SU-DHL-6 (cell line): ENCODE results near the gene HOXC4.

Experiments used
- H2AFZ ChIP-seq: fragments of 200-600 bp; sonication (generic); 2 replicates; pipeline ENCODE4 v1.6.1; 2014; ENCODE audit warnings: low read depth, mild to moderate bottlenecking, moderate library complexity, mixed read lengths, antibody characterized with exemption, low read length; ENCODE audit not compliant: severe bottlenecking
- H3F3A ChIP-seq: fragments of 200-600 bp; shearing (Covaris generic); 2 replicates; pipeline ENCODE4 v1.6.0; 2016; ENCODE audit warnings: antibody characterized with exemption, mild to moderate bottlenecking; ENCODE audit not compliant: insufficient read depth
- H3K27ac ChIP-seq: fragments of 200-600 bp; sonication (generic); 2 replicates; pipeline ENCODE4 v1.5.1; 2016; ENCODE audit warnings: low read depth, mild to moderate bottlenecking, low read length, moderate library complexity, mixed read lengths
- H3K27me3 ChIP-seq: fragments of 200-600 bp; sonication (generic), shearing (Covaris generic); 2 replicates; pipeline ENCODE4 v1.6.0; 2014; ENCODE audit warnings: mild to moderate bottlenecking, low read length
- H3K36me3 ChIP-seq: fragments of 200-600 bp; sonication (generic); 2 replicates; pipeline ENCODE4 v1.6.1; 2014; ENCODE audit warnings: mild to moderate bottlenecking, low read length, mixed read lengths
- H3K4me2 ChIP-seq: fragments of 300-600, 200-600 bp; shearing (Covaris generic), sonication (generic); 2 replicates; pipeline ENCODE4 v1.6.0; 2014; ENCODE audit warnings: low read length, low read depth, mild to moderate bottlenecking; ENCODE audit not compliant: poor library complexity, severe bottlenecking
- H3K4me3 ChIP-seq: fragments of 200-600 bp; sonication (generic); 2 replicates; pipeline ENCODE4 v1.5.1; 2014; ENCODE audit warnings: antibody characterized with exemption, low read length, mild to moderate bottlenecking, mixed read lengths; ENCODE audit not compliant: insufficient read depth, poor library complexity, severe bottlenecking
- H3K79me2 ChIP-seq: fragments of 200-600 bp; sonication (generic); 2 replicates; pipeline ENCODE4 v1.6.1; 2014; ENCODE audit warnings: mild to moderate bottlenecking, low read length, moderate library complexity; ENCODE audit not compliant: insufficient read depth
- H3K9ac ChIP-seq: fragments of 200-600 bp; sonication (generic); 2 replicates; pipeline ENCODE4 v1.7.0; 2014; ENCODE audit warnings: mild to moderate bottlenecking, low read length
- H3K9me2 ChIP-seq: fragments of 200-600 bp; sonication (generic); replicated peaks from 2 replicates; pipeline ENCODE4 v1.6.1; 2014; ENCODE audit warnings: low read length; ENCODE audit not compliant: insufficient read depth
- H3K9me3 ChIP-seq: fragments of 200-600 bp; sonication (generic); 2 replicates; pipeline ENCODE4 v1.6.1; 2014; ENCODE audit warnings: low read length, mixed read lengths; ENCODE audit not compliant: insufficient read depth
- H4K20me1 ChIP-seq: fragments of 200-600 bp; sonication (generic); 2 replicates; pipeline ENCODE4 v1.6.1; 2014; ENCODE audit warnings: low read depth, mild to moderate bottlenecking, antibody characterized with exemption, low read length, moderate library complexity, mixed read lengths
- EZH2phosphoT487 ChIP-seq: fragments of 200-600 bp; sonication (generic), shearing (Covaris generic); conservative IDR thresholded peaks from 2 replicates; pipeline ENCODE4 v1.6.1; 2018; ENCODE audit warnings: mild to moderate bottlenecking, antibody characterized with exemption, low read length, moderate library complexity, mixed read lengths
- TF ChIP-seq, protein P1 (sequence below): fragments of 200-600 bp; sonication (generic); IDR thresholded peaks from one replicate; pipeline ENCODE4 v1.5.1; 2017; ENCODE audit warnings: antibody characterized with exemption, mild to moderate bottlenecking, low read length, moderate library complexity; ENCODE audit not compliant: insufficient read depth, poor library complexity, severe bottlenecking

HOXC4 gene

DNA sequence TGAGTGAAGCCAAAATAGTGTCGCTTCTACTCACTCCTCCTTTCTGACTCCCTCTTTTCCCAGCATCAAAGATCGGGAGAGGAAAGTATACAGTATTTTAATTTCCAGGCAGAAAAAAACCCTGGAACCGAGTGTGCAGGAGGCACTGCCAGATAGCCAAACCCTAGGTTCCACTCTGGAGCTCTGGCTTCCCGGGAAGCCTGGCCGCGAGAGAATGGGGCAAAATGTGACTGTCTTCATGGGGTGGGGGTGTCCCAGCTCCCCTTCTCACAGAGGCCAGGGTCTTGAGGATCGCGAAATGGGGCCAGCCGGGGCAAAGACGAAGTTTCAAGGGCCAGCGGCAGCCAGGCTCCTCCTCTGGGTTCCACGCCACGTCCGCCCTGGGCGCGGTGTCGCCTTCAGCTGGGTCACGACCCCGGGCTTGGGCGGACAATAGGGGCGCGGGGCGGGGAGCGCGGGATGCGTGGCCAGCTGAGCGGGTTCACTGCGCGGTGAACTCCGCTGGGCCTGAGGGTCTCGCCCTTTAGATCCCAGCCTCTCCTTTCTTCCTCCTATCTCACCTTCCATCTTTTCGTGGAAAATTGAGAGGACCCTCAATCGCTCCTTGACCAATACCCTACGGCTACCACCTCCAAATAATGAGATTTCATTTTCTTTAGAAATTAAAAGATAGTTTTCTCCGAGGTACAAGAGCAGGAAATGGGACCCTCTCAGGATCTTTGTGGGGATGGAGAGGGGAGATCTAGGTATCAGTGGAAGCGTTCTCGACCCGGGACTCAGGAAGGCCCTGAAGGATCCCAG is 6.7 kb downstream of the HOXC4 start:
- H3K27me3 ChIP-seq, result no peaks in the 10 kb centered on the region
- H4K20me1 ChIP-seq, result no peaks in the 10 kb centered on the region
- H3K9ac ChIP-seq, result no peak overlapping the region
- H3K27ac ChIP-seq, result no peak overlapping the region
- H3K79me2 ChIP-seq, result no peaks in the 10 kb centered on the region
- H3K4me3 ChIP-seq, result no peak overlapping the region
- no peak overlapping the region for H2AFZ ChIP-seq
- no peak overlapping the region for H3K4me2 ChIP-seq
- H3K9me3 ChIP-seq, result no peaks in the 10 kb centered on the region
- no peaks in the 10 kb centered on the region for H3F3A ChIP-seq
- no peaks in the 10 kb centered on the region for H3K9me2 ChIP-seq
- no peaks in the 10 kb centered on the region for H3K36me3 ChIP-seq
- TF ChIP-seq, protein P1, sequence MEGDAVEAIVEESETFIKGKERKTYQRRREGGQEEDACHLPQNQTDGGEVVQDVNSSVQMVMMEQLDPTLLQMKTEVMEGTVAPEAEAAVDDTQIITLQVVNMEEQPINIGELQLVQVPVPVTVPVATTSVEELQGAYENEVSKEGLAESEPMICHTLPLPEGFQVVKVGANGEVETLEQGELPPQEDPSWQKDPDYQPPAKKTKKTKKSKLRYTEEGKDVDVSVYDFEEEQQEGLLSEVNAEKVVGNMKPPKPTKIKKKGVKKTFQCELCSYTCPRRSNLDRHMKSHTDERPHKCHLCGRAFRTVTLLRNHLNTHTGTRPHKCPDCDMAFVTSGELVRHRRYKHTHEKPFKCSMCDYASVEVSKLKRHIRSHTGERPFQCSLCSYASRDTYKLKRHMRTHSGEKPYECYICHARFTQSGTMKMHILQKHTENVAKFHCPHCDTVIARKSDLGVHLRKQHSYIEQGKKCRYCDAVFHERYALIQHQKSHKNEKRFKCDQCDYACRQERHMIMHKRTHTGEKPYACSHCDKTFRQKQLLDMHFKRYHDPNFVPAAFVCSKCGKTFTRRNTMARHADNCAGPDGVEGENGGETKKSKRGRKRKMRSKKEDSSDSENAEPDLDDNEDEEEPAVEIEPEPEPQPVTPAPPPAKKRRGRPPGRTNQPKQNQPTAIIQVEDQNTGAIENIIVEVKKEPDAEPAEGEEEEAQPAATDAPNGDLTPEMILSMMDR, result no peak
- no peak for TF ChIP-seq EZH2phosphoT487

DNA sequence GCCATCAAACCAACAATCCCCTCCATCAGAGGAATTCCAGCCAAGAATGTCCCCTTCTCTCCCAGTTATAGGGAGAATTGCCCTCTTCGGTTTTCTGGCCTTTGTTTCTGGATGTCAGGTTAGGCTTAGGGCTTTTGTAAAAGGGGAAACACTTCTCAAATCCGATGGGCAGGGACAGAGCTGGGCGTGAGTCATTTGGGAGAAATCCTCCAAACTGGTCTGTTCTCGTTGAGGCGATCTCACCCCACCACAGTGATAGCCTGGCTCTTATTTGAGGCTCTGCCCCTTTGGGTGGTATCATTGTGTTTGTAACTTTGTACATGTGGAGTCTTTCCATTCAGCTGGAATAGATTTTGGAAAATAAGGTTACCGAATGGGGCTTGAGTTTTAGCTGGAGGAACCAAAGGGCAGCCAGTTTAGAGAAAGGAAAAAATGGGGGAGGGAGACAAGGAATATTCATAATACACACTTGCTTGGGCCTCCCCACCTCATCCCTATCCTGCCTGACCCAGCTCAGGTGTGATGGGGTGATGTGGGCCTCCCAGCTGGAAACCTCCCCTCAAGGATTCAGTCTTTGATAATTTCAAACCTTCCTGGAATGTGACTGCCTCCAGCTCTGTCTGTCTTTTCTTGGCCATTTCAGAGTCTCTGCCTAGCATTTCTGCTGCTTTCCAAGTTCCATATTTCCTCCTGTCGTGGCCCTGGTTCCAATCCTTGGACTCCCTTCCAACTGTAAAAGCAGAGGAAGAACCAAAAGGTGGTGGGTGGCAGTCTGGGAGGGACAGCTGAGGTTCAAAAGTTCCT is 7.5 kb downstream of the HOXC4 start:
- Histone ChIP-seq H3K27me3 (no peaks in the 10 kb centered on the region), H3K9me3 (no peaks in the 10 kb centered on the region), H4K20me1 (no peaks in the 10 kb centered on the region), H3K9ac (no peak overlapping the region), H3K9me2 (no peaks in the 10 kb centered on the region), H3K79me2 (no peaks in the 10 kb centered on the region), H3K27ac (no peak overlapping the region), H3K4me2 (no peak overlapping the region), H2AFZ (no peak overlapping the region), H3F3A (no peaks in the 10 kb centered on the region), H3K36me3 (no peaks in the 10 kb centered on the region), H3K4me3 (no peak overlapping the region)
- TF ChIP-seq EZH2phosphoT487, result no peak
- TF ChIP-seq, protein P1, result no peak

DNA sequence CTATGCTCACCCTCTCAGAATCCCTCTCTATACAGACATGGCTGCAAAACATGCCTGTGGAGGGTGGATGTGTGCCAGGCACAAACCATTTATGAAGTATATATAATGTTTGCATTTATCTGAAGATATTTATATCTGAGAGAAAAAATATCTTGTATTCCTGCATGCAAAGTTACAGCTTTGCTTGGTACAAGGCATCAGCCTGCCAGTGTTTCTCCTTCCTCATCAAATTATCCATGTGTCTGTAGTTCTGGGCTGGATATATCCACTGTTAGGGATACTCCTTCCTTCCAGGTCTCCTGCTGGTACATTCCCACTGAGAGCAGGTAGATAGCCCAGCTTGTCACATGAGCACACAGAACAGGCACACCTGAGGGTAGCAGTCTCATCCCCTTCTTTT is 12.0 kb downstream of the HOXC4 start:
- Histone ChIP-seq H3K4me3 (no peak overlapping the region), H3F3A (no peaks in the 10 kb centered on the region), H3K36me3 (no peaks in the 10 kb centered on the region), H3K9me3 (no peaks in the 10 kb centered on the region), H4K20me1 (no peaks in the 10 kb centered on the region), H3K79me2 (no peaks in the 10 kb centered on the region), H2AFZ (no peak overlapping the region), H3K27me3 (no peaks in the 10 kb centered on the region), H3K4me2 (no peak overlapping the region), H3K27ac (no peak overlapping the region), H3K9me2 (no peaks in the 10 kb centered on the region), H3K9ac (no peak overlapping the region)
- TF ChIP-seq, protein P1, result no peak
- TF ChIP-seq EZH2phosphoT487, result no peak
